Activated naive CD4-positive, alpha-beta T cell treated with anti-CD3 and anti-CD28 coated beads, Interleukin-2, amount 50 U/mL, for 16 hours (primary cell): Measurements from ENCODE around the gene UBXN10.

Source experiments
- DNase-seq: peaks from one replicate; pipeline ENCODE4 v3.0.0-alpha.2; 2020

The UBXN10 gene

GRCh38 chr1:20184997-20185833, 681 bp upstream of the UBXN10 start:
- peak; percentile 43 for DNase-seq

- peak; percentile 19 for DNase-seq
Observed at GRCh38 chr1:20187103-20187812, 1.4 kb downstream of the UBXN10 start.

- DNase-seq: no peak
Observed at GRCh38 chr1:20187813-20188454, 2.0 kb downstream of the UBXN10 start.

- DNase-seq: no peak
Observed at GRCh38 chr1:20188455-20188817, 2.5 kb downstream of the UBXN10 start.

DNA sequence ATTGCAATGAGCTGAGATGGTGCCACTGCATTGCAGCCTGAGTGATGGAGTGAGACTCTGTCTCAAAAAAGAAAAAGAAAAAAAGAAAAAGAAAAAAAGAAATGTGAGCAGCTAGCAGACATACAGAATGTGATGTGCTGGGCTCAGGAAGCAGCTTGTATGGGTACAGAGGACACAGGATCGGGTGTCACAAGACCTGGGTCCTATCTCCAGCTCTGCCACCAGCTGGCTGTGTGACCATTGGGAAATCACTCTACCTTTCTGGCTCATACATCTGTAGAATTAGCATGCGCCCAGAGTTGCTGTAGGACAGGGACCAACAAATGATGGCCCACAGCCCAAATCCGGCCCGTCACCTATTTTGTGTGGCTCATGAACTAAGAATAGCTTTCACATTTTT, 3.8 kb downstream of the UBXN10 start:
- no peak for DNase-seq

DNA sequence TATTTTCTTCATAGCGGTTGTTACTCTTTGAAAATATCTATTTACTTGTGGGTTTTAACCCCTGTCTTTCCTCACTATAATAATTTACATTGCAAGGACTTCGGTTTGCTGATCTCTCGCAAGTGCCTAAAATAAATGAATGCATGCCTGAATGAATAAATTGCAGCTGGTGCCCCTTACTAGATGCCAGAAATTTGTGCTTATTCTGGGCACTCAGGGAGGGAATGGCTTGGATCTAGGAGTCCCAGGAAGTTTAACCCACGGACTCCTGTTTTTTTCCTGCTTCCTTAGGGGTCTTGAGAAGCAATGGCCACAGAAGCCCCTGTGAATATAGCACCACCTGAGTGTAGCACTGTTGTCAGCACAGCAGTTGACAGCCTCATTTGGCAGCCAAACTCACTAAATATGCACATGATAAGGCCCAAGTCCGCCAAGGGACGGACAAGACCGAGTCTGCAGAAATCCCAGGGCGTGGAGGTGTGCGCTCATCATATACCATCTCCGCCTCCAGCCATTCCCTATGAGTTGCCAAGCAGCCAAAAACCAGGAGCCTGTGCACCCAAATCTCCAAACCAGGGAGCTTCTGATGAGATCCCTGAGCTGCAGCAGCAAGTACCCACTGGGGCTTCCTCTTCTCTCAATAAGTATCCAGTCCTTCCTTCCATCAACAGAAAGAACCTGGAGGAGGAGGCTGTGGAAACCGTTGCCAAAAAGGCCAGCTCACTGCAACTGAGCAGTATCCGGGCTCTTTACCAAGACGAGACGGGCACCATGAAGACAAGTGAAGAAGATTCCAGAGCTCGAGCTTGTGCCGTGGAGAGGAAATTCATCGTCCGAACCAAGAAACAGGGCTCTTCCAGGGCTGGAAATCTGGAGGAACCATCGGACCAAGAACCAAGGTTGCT, 4.6 kb downstream of the UBXN10 start:
- DNase-seq: no peak

GRCh38 chr1:20191266-20191825, 5.5 kb downstream of the UBXN10 start:
- no peak for DNase-seq

DNA sequence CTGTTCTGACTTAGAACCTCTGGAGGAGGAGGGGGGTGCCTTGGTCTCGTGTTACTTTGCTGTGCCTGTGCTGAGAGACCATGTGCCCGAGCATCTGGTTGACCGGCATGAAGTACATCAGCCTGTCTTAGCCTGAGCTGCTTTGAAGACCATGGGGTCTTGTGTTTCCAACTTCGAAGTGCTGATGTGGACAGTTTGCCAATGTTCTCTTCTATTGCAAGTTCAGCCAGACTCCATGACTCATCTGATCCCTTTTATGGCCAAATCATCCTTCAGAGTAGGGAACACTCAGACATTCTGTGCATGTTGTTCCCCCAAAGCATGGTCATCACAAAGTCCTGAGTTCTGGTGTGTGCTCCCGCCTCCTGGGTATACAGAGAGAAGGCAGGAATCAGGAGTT, 6.5 kb downstream of the UBXN10 start:
- DNase-seq: no peak

- DNase-seq: no peak
Observed at GRCh38 chr1:20192871-20193411, 7.0 kb downstream of the UBXN10 start.

GRCh38 chr1:20194224-20194623, 8.3 kb downstream of the UBXN10 start:
- no peak for DNase-seq

DNA sequence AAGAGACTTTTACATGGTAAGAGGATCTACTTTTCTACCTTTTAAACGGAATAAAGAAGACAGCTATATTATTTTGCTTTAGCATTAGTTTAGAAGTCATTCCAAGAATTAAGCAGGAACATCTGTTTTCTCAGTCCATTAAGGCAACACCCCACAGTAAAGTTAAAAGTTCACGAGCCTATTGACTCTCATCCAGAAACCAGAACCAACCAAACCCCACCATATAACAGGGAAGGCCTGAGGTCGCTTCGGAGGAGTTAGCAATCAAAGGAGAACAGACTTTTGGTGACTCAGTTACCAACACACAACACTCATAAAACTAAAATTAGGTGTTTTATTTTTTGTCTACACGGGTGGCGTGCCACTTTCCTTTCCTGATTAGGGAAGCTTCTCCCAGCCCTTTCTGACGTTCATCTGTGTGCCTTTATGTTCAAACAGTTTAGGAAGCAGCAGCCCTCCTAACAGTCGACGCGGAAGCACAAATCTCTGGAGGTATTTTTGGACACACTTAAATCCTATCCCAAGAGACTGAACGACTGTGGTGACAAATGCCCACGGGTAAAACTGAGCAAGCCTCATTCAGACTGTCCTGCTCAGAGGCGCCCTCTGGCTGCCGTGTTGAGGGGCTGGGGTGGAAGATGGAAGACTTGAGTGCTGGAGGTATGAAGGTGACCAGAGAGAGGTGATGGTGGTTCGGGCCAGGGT, 9.0 kb downstream of the UBXN10 start:
- DNase-seq: peak; percentile 80

- DNase-seq: no peak
Observed at GRCh38 chr1:20195462-20195780, 9.5 kb downstream of the UBXN10 start.

- no peak for DNase-seq
Observed at GRCh38 chr1:20197329-20197791, 11.5 kb downstream of the UBXN10 start.

- DNase-seq: no peak
Observed at GRCh38 chr1:20198296-20198695, 12.4 kb downstream of the UBXN10 start.

DNA sequence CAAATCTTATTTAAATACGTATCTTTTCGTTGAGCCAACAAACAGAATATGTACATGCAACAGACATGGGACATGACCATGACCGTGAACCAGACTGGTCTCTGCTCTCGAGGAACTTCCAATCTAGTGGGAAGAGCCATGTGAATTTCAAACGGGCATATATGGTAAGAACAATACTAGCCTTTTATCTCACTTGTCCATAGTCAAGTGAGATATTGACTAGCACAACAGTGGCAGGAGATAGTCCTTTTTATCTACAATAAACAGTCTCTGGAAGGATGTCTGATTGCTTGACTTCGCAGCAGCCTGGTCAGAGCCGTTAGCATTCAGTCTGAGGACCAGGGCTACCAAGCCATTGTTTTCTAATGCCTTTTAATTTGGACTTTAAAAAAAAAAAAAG, 13.0 kb downstream of the UBXN10 start:
- no peak for DNase-seq

DNA sequence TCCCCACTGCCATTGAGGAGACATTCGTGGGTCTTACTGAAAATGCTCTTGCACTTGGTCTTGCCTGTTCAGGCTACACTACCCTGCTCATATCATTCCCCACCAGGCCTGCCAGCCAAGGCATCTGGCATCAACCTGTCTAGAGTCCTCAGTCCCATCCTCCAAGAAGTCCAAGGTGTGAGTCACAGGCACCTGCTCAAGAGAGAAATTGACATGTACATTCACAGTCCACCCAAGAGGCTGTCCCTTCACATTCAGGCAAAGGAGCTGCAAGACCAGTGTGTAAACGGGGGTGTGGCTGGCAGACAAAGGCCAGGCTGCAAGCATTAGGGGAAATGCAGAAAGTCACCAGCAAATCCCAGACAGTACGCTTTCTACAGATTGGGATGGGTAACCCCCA, 13.5 kb downstream of the UBXN10 start:
- DNase-seq: no peak

GRCh38 chr1:20199840-20200239, 13.9 kb downstream of the UBXN10 start:
- DNase-seq: no peak

DNA sequence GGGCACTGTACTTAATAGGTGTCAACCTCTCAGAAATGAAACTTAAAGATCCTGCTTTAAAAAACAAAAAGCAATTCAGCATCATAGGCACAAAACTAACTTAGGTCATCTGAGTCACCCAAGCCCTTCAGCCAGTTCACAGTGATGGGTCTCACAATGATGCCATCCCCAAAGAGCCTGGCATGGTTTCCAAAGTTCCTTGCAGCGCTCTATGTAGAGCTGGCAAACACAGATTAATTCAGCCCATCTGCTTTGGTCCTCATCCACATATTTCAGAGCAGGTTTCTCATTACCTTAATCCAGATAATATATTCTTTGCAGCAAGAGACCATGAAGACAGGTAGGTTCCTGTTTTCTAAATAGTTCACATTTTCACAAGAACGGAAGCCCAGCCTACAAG, 15.1 kb downstream of the UBXN10 start:
- DNase-seq: no peak

DNA sequence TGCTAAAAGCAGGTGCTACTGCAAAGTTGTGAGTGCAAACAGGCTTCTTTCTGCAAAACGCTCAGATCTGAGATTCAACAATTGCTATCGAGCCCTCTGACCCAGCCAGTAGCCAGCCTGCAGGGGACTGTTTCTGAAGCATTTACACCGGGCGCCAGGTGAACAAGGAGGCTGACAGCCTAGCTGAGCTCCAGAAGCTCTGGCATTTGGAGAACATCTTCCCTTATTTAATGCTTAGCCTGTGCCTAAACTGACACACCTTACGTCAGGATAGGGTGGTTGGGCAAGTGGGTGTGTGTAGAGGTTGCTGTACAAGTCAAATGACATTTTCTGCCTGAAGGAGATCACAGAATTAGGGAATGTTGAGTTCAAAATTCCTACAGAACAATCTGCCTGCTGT, 16.3 kb downstream of the UBXN10 start:
- no peak for DNase-seq

DNA sequence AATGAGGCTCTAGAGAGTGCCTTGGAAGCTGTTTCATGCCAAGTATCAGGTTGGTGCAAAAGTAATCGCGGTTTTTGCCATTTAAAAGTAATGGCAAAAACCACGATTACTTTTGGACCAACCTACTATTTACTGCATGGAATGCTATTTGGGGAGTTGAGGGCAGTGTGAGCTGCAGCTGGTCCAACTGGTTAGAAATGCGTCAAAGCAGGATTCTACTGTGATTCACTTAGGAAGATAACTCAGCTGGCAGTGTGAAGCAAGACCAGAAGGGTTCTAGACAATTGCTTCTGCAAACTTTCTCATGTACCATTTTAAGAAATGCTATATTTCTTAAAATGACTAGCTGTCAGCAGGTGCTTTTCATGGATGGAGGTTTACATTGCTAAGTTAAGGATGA, 21.6 kb downstream of the UBXN10 start:
- no peak for DNase-seq

DNA sequence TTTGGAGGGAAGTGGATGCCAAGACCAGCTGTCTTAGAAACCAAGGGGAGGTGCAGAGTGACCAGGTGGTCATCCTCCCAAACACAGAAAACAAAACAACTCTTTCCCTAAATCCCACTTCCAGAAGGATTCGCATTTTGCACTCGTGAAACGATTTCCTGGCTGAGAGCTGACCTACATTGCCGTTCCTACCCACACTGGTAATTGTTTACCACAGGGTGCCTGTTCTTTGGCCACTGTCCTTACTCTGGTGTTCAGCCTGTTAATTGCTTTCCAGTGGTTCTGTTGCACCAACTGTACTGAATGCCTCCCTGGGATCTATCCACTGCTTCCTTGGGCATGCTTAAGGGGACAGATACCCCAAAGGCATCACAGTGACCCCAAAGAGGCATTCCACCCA, 23.6 kb downstream of the UBXN10 start:
- DNase-seq: no peak
